Central memory CD4-positive, alpha-beta T cell (primary cell): ENCODE results near the gene NXPH4.

ENCODE experiments used
- DNase-seq: peaks from one replicate; pipeline ENCODE4 v3.0.0; 2022

Gene NXPH4

GRCh38 chr12:57219993-57220754 is 3.6 kb downstream of the NXPH4 start:
- no peak for DNase-seq

- no peak for DNase-seq
Observed at GRCh38 chr12:57220770-57221168, 4.2 kb downstream of the NXPH4 start.

- DNase-seq, result no peak
Observed at GRCh38 chr12:57221169-57221917, 4.7 kb downstream of the NXPH4 start.

- no peak for DNase-seq
Observed at GRCh38 chr12:57222286-57223190, 5.9 kb downstream of the NXPH4 start.

- no peak for DNase-seq
Observed at GRCh38 chr12:57223191-57224165, 6.9 kb downstream of the NXPH4 start.

- DNase-seq, result no peak
Observed at GRCh38 chr12:57224278-57224972, 7.8 kb downstream of the NXPH4 start.

GRCh38 chr12:57224973-57225679 is 8.5 kb downstream of the NXPH4 start:
- peak; percentile 58 for DNase-seq

GRCh38 chr12:57225680-57226210 is 9.2 kb downstream of the NXPH4 start:
- DNase-seq, result no peak

GRCh38 chr12:57226588-57227314 is 10.2 kb downstream of the NXPH4 start:
- no peak for DNase-seq

- DNase-seq, result no peak
Observed at GRCh38 chr12:57227315-57228115, 10.9 kb downstream of the NXPH4 start.

- DNase-seq, result peak; percentile 41
Observed at GRCh38 chr12:57229046-57229633, 12.5 kb downstream of the NXPH4 start.

GRCh38 chr12:57229634-57230380 is 13.2 kb downstream of the NXPH4 start, which contains the start of gene SHMT2:
TSS of gene SHMT2 (plus strand) at chr12:57229711. CDS start at chr12:57229779, 68 bp downstream.
- DNase-seq, result peak; percentile 89

- no peak for DNase-seq
Observed at GRCh38 chr12:57230381-57231155, 14.0 kb downstream of the NXPH4 start.

GRCh38 chr12:57231276-57232021 is 14.9 kb downstream of the NXPH4 start:
- no peak for DNase-seq

GRCh38 chr12:57232156-57232756 is 15.7 kb downstream of the NXPH4 start:
- DNase-seq, result no peak
